ENCODE measurements around the gene DCLRE1A.

Gene DCLRE1A

DNA sequence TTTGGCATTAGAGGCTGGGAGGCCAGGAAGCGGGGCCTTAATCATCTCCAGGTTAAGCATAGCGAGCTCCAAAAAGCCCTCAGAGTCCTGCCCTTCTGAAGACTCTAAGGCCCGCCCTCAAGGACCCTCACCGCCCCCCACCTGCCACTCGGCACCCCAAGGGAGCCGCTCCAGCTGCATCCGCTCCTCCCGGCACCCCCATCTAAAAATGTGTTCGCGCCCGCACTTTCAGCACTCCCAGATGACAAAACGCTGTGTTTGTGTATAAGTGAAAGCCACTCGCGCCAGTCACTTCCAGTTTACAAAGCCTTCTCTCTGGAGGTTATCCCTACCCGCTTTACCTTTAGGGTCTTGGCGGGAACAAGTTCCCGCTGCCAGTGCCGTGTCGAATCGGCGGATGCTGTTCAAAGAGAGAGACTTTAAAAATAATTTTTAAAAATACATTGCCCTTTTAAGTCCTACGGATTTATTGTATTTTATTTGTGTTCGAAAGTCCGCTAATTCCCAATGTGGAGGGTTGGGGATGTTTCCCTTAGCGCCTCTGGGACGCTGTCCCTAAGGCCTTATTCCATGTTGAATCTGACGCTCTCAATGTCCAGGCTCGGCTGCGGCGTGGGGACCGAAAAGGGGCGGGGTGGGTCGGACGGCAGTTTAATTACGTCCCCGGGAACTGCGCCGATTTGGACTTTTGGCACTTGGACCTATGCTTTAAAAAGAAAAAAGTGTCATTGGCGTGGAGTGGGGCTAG, at the start of gene DCLRE1A, which contains the start of gene NHLRC2:
Gene DCLRE1A (minus strand): TSS at position 70 of the 748 bp plus-strand sequence. CDS start 900 bp downstream, outside the sequence.
Gene NHLRC2 (plus strand): TSS at position 649 of the 748 bp plus-strand sequence. CDS start 212 bp downstream, outside the sequence.
- DNase-seq (ENCODE audit: low read depth in 3 of 3, low spot score in 1 of 3) = peak; percentile 3 to 52 (median 29)

DNA sequence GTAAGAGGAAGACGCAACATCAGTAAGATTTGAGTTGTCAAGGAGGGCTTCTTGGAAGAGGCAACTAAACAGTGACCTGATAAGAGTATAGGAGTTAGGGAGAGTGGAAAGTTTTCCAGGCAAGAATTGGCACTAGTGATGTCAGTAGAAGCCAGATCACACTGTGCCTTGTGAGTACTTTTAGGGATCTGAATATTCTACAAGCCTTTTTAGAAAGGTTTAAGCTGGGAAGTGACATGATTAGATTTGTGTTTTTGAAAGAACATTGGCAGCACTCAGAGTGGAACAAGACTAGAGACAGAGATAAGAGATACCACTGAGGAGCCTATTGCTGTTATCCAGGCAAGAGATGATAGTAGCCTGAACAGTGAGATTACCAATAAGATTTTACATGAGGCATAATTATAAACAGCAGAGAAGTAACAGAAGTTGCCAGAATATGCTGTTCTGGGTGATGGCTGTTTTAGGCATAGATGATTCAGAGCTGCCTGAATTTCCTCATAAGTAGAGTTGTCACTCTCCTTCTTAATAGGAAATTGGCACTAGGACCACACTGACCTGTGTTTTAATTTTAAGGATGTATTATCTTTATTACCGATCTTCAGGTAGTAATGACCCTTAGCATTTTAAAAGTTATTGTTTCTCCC, 46.2 kb upstream of the DCLRE1A start:
- DNase-seq (ENCODE audit: low read depth in 3 of 3, low spot score in 1 of 3) = no peak

DNA sequence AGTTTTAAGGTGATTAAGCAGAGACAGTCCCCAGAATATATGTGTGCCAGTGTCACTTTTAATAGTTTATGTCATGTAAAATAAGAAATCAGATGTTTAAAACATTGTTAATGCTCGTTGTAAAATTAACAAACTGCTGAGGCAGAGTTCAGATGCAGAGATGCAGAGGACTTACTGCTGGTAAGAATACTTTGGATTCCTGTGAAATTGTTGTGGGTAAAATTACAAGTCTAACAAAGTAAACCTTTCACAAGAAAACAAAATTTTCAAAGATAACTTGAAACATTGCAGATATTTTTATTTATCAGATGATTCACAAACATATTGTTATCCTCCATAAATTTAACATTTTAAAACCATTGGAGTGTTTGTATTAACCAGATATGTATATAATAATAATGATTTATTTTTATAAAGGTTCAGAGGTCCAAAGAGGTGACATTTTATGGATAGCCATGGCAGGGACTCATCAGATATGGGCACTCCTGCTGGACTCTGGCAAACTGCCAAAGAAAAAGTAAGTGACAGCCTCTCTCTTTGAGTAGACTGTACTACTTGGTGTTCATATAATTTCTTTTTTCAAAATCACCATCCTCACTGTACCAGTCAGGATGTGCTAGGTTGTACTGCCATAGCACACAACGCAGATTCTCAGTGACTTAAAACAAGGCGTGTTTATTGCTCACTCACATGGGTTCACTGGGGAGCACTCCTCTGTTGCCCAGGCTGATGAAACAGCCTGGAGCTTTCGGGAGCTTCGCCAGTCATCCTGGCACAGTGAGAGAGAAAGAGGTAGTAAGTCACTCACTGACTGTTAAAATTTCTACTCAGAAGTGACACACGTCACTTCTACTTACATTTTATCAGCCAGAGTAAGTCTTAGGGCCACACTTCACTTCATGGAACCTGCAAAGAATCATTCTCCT, 44.1 kb upstream of the DCLRE1A start:
- no peak for DNase-seq (ENCODE audit: low read depth in 3 of 3, low spot score in 1 of 3)

DNA sequence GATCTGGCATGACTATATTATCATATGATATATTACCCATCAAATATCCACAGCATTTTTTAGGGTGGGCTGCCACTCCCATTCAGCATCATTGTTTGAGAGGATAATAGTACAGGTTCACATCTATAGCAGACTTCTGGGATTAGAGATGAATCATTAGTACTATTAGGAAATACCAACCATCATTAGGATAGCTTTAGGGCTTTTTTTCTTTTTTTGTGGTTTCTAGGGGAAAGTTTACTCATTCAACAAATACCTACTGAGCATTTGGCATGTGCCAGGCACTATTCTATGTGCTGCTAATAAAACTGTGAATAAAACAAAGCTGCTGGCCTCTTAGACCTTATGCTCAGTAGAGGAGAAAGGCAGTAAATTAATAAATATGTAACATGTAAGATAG, 41.1 kb upstream of the DCLRE1A start:
- no peak for DNase-seq (ENCODE audit: low read depth in 3 of 3, low spot score in 1 of 3)

DNA sequence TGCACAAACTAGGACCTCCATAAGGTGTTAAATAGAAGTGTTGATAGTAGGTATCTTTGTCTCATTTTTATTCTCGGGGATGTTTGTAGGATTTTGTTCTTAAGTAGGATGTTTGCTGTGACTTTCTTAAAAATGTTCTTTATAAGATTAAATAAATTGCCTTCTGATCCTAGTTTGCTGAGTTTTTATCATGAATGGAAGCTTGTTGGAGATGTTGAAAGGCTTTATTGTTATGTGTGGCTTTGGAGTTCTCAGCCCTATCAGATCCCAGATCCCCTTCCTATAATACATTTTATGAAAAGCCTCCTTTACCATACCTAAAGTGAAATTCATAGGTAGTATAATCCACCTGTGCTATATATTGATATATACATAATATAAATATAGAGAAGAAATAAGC, 40.7 kb upstream of the DCLRE1A start:
- DNase-seq (ENCODE audit: low read depth in 3 of 3, low spot score in 1 of 3) = no peak

DNA sequence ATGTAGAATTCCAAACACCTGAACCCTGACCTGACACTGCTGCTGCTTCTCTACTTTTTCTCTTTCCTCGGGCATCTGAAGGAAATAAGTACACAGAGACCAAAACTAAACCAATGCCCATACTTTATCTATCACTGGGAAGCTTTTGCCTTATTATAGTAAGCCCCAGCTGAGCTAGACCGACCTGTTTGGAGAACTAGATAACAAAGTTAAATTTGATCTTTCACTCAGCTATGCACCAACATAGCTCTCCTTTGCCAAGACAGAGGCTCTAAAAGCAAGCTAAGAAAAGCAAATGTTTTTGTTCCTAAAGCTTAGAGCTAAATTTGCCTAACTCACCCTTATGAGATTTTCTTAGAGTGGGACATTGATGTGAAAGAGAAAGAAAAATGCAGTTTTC, 39.7 kb upstream of the DCLRE1A start:
- no peak for DNase-seq (ENCODE audit: low read depth in 3 of 3, low spot score in 1 of 3)

DNA sequence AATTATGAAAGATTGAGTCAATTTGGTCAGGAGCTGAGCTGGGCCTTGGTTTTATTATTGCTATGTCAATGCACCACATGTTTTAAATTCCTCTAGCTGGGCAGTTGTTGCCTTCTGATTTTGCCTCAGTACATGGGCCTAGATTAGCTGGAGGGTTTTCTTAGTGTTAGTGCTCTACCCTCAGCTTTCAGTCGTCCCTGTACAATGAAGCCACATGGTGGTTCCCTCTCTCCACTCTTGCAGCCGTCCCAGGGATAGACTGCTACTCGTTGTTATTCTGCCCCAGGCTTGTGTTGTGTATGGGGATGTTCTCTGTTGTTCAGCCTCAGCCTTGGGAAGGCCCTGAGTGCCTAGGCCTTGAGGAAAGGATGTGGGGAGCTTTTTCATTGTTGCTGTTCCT, 37.6 kb upstream of the DCLRE1A start:
- DNase-seq (ENCODE audit: low read depth in 3 of 3, low spot score in 1 of 3) = no peak

DNA sequence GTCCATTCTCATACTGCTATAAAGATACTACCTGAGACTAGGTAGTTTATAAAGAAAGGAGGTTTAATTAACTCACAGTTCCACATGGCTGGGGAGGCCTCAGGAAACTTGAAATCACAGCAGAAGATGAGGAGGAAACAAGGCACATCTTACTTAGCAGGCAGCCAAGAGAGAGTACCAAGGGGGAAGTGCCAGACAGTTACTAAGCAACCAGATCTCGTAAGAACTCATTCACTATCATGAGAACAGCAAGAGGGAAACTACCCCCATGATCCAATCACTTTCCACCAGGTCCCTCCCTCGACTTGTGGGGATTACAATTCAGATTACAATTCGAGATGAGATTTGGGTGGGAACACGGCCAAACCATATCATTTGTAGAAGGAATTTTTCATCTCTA, 36.9 kb upstream of the DCLRE1A start:
- no peak for DNase-seq (ENCODE audit: low read depth in 3 of 3, low spot score in 1 of 3)

DNA sequence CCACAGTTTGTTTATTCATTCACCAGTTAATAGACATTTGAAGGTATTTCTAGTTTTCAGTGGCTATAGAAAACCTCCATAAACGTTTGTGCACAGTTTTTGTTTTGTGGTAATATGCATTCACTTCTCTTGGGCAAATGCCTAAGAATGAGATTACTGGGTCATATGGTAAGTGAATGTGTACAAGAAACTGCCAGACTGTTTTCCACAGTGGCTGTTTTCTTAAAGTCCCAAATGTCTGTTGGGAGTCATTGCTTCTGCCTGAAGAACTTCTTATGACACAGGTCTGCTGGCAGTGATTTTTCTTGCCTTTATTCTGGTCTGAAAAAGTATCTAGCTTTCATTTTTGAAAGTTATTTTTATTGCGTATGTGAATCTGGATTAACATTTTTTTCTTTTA, 36.0 kb upstream of the DCLRE1A start:
- DNase-seq (ENCODE audit: low read depth in 3 of 3, low spot score in 1 of 3) = no peak

DNA sequence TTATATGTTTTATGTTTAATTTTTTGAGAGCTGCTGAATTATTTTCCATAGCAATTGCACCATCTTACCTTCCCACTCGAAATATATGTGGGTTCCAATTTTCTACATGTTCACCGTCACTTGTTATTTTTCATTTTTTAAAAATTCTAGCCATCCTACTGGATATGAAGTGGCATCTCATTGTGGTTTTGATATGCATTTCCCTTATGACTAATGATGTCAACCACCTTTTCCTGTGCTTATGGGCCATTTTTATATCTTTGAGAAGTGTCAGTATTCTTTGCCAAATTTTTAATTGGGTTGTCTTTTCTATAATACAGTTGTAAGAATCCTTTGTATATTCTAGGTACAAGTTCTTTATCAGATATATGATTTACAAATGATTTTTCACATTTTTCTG, 28.4 kb upstream of the DCLRE1A start:
- no peak for DNase-seq (ENCODE audit: low read depth in 3 of 3, low spot score in 1 of 3)

DNA sequence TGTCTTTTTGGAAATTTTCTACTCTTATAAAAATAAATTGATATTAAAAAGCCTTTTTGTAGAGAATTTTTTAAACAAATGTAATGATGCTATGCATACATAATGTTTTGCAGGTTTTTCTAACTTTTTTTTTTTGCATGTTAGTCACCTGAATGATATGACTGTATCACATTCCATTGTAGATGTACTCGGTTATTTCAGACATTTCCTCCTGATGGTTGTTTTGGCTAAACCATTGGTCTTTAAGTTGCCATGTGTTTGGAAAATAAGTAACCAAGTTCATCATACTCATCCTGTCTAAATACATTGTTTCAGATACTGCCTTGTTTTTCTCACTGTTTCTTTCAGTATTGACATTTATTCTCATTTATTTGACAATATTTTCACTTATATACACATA, 26.4 kb upstream of the DCLRE1A start:
- DNase-seq (ENCODE audit: low read depth in 3 of 3, low spot score in 1 of 3) = no peak

DNA sequence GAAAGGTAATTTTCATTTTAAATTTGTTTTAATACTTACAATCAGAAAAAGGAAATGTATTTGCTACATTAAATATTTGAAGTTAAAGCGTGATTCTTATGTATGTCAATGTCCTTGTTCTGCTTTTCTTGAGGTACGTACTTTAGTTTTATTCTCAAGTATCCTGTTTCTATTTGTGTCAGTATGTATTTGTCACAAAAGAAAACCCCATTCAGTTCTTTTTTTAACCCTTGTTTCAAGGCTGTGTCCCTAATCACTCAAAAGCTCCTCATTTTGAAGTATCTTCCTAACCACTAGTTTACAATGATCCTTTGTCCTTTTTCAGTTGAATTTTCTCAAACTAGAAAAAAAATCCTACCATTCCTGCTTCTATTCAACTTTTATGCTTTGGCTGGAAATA, 25.8 kb upstream of the DCLRE1A start:
- DNase-seq (ENCODE audit: low read depth in 3 of 3, low spot score in 1 of 3) = no peak

DNA sequence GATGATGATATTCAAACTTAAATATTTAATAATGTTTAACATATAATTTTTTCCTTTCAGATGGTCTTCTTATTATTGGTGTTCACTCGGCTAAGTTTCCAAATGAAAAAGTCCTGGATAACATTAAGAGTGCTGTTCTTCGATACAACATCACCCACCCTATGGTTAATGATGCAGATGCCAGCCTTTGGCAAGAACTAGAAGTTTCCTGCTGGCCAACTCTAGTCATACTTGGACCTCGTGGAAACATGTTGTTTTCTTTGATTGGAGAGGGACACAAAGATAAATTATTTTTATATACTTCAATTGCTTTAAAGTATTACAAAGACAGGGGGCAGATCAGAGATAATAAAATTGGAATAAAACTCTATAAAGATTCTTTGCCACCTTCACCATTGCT, 22.6 kb upstream of the DCLRE1A start:
- no peak for DNase-seq (ENCODE audit: low read depth in 3 of 3, low spot score in 1 of 3)

DNA sequence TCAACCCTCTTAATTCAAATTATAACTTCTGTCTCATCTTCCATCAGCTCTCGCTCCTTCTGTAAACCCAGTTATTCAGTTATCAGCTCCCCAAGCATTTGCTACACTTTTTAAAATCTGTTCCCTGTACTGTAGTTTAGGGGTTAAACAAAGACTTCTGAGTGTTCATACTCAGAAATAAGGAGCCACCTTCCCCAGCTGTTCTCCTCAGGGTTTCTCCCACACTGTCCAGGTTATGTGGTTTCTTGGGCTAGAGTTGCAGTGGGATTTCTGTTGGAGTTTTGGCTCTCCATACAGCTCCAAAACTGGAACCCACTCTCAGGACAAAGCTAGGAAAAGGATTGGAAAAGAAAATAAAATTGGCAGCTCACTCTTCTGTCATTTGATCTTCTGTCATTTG, 21.3 kb upstream of the DCLRE1A start:
- DNase-seq (ENCODE audit: low read depth in 3 of 3, low spot score in 1 of 3) = no peak

DNA sequence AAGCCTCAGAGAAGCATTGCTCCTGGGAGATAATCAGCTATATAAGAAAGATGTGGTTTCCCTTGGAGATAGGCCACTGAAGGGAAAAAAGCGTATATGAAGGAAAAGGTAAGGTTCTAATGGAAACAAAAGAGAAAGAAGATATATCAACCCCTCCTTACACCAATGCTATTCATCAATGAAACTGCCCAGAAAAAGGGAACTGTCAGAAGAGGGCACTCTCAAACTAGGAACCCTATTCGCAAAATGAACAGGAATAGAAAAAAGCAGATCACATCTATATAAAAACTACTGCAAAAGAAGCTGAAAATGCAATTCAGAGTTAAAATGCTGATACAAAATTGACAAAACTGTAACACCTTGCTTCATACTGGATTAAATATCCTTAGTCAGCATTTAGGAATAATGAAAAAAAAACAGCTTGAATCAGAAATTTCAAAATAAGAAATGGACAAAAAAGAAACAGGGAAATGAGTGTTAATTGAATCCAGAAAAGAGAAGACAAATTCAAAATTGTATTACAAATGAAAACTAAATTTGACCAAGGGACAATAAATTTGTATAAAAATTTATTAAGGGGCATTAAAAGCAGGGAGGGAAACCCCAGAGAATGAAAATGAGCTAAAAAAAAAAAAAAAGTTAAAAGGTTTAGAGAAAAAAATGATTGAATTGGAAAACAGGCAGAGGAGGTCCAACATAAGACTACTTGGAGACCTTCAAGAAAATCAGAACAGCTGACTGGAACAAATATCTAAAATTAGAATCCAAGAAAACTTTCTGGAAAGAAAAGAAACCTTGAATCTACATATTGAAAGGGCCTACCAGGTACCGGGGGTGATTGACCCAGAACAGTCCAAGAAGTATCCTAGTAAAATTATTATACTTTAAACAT, 18.5 kb upstream of the DCLRE1A start:
- no peak for DNase-seq (ENCODE audit: low read depth in 3 of 3, low spot score in 1 of 3)

DNA sequence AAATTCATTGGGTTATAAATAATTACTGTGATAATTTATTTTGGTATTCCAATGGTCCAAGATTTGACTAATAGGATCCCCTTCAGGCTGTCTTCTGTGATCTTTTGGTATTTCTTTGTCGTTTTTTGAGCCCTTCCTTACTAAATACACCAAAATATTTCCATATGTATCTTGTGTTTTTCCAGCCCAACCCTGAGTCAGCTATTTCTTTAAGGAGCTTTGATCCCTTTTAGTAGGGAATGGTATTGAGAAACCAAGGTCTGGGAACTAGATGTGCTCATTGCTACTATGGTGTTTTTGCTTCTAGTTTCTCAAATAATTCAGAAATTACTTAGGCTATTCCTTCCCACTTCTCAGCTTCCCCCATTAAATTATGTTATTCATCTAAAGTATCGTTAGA, 15.9 kb upstream of the DCLRE1A start:
- DNase-seq (ENCODE audit: low read depth in 3 of 3, low spot score in 1 of 3) = no peak

DNA sequence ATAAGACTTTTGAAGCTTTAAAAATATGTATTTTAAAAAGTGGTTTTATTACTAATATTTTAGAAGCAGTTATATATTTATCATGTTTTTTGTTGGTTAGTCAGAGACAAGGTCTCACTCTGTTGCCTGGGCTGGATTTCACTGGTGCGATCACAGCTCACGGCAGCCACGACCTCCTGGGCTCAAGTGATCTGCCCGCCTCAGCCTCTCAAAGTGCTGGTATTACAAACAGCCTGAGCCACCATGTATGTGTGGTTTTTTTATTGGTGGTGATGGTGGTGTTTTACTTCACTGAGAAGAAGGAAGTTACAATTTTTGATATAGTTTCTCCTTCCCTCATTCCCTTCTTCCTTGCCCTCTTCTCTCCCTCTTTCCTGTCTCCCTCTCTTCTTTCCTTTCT, 14.0 kb upstream of the DCLRE1A start:
- DNase-seq (ENCODE audit: low read depth in 3 of 3, low spot score in 1 of 3) = no peak

DNA sequence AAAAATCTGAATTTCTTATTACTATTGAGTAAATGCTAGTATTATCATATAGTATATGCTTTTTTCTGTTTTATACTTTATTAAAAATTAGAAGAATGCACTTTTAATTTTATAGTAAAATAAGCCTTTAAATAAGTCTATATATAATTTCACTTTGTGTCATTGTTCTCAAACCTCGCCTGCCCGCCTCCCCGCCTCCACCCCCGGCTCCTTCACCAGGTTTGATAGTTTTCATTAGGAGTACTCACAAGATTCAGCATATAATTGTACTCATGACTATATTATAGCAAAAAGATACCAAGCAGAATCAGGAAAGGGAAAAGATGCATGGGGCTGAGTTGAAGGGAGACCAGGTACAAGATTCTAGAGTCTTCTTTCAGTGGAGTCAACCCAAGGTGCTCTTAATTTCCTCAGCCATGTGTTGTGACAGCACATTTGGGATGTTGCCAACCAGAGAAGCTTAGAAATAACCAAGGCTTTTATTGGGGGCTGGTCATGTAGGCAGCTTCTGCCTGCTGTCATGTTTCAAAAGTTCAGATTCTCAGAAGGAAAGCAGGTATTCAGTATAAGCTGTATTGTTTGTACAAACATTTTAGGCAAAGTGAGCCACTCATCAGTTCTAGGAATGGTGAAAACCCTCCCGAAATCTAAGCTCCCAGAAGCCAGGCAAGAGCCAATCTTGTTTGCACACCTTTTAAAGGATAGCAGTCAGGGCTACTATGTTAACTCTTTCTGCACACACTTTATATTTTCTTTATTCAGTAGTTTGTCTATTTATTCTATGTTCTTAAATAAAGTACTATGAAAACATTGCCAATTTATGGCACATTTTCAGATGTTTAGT, 12.9 kb upstream of the DCLRE1A start:
- DNase-seq (ENCODE audit: low read depth in 3 of 3, low spot score in 1 of 3) = no peak

DNA sequence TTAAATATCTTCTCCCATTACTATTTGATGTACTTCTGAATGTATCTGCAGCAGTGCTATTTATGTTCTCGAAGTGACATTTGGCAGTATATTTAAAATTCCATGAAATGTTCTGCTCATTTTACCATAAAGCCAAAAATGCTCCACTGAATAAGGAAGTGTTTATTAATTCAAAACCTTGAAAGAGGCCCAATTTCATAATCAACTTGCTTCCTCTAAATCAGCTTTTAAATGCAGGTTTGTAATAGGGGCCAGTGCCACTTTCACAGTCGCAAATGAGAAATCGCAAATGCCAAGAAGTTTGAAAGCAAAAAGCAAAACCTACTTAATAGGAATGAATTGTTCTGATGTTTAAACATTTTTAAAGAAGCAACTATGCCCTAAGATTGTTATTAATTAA, 12.0 kb upstream of the DCLRE1A start:
- no peak for DNase-seq (ENCODE audit: low read depth in 3 of 3, low spot score in 1 of 3)

DNA sequence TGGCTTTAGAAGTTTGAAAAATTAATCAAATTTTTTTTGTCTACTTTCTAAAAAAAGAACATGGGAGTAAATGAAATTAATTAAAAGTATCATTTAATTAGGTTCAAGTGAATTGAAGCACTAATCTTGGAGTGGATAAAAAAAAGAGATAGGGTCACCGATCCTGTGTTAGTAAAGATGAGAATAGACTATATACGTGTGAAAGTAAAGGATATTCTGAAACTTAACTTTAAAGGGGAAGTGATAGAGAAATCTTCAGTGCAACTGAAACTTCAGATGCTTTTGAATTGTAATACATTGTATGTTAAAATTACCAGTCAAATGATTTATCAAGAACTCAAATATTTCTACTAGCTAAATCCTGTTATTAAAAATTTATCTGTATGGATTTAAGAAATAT, 5.4 kb upstream of the DCLRE1A start:
- no peak for DNase-seq (ENCODE audit: low read depth in 3 of 3, low spot score in 1 of 3)

Measured in stimulated activated CD4-positive, alpha-beta T cell treated with anti-CD3 and anti-CD28 coated beads, TNF-alpha, amount 100 ng/mL, for 1 hour (primary cell).